PC-9 (cell line): ENCODE data around the gene ETV1. TPM values are rescaled to one million over a fixed set of nuclear protein-coding genes. Genes with fewer than 3 reads are reported as not detected.
A peak's percentile ranks its signal among the peaks of the same experiment; 100 is the strongest.
"Not testable (repeated sequence)": the region's sequence is repeated elsewhere in the genome, so short reads cannot be mapped to it uniquely, and the experiment has no call there.

Experiments used
- BruUV-seq: library from RNA; stranded (reverse); fragments of 400-500 nt; replicated peaks from 2 replicates; lab custom pipeline; 2021; lab: Mats Ljungman, UMichigan
- CTCF ChIA-PET: fragments of 300-600 bp; sonication (Branson Sonifier 250); formaldehyde crosslinking; loops from one replicate; lab custom pipeline; 2022; ENCODE audit warnings: antibody characterized with exemption; lab: Charles Lee
- POLR2A ChIA-PET: fragments of 300-600 bp; sonication (Branson Sonifier 250); formaldehyde crosslinking; loops from one replicate; lab custom pipeline; 2022; ENCODE audit warnings: antibody characterized with exemption; ENCODE audit not compliant: unreplicated experiment; lab: Charles Lee
- DNase-seq, 2 experiments: peaks; one replicate each; pipeline versions ENCODE4 v3.0.0 to v3.0.0-alpha.2; 2015 to 2022; ENCODE audit warnings: mixed read lengths in 1 of 2
- H2AFZ ChIP-seq: fragments of 200-600 bp; sonication (generic); 2 replicates; pipeline ENCODE4 v1.8.1; 2017; ENCODE audit warnings: antibody characterized with exemption
- H3F3A ChIP-seq: fragments of 200-600 bp; sonication (generic); 2 replicates; pipeline ENCODE4 v1.8.1; 2017; ENCODE audit warnings: antibody characterized with exemption, mild to moderate bottlenecking, low read depth; ENCODE audit not compliant: insufficient read depth
- H3K27ac ChIP-seq: fragments of 200-600 bp; sonication (generic); 2 replicates; pipeline ENCODE4 v1.6.1; 2016; ENCODE audit warnings: mixed run types
- H3K27me3 ChIP-seq: fragments of 200-600 bp; sonication (generic); 2 replicates; pipeline ENCODE4 v1.6.1; 2016; ENCODE audit warnings: low read depth, mixed run types; ENCODE audit not compliant: insufficient read depth
- H3K36me3 ChIP-seq: fragments of 200-600 bp; sonication (generic); 2 replicates; pipeline ENCODE4 v1.6.1; 2016; ENCODE audit warnings: low read depth, mixed run types
- H3K4me1 ChIP-seq: fragments of 200-600 bp; sonication (generic); replicated peaks from 2 replicates; pipeline ENCODE4 v1.6.1; 2016; ENCODE audit warnings: mixed run types; ENCODE audit not compliant: insufficient read depth
- H3K4me2 ChIP-seq: fragments of 200-600 bp; sonication (generic); 2 replicates; pipeline ENCODE4 v1.6.1; 2017; ENCODE audit warnings: mixed run types
- H3K4me3 ChIP-seq: fragments of 200-600 bp; sonication (generic); 2 replicates; pipeline ENCODE4 v1.6.1; 2016; ENCODE audit warnings: mixed run types
- H3K79me2 ChIP-seq: fragments of 200-600 bp; sonication (generic); 2 replicates; pipeline ENCODE4 v1.6.1; 2017; ENCODE audit warnings: low read depth, mixed run types
- H3K9me2 ChIP-seq: fragments of 200-600 bp; sonication (generic); 2 replicates; pipeline ENCODE4 v1.8.1; 2017; ENCODE audit warnings: mild to moderate bottlenecking; ENCODE audit not compliant: insufficient read depth
- H3K9me3 ChIP-seq: fragments of 200-600 bp; sonication (generic); 2 replicates; pipeline ENCODE4 v1.8.1; 2016; ENCODE audit warnings: low read depth; ENCODE audit not compliant: insufficient read depth
- H4K20me1 ChIP-seq: fragments of 200-600 bp; sonication (generic); 2 replicates; pipeline ENCODE4 v1.8.1; 2017; ENCODE audit not compliant: insufficient read depth
- EZH2 ChIP-seq: fragments of 200-600 bp; sonication (generic); IDR thresholded peaks from 2 replicates; pipeline ENCODE4 v1.8.0; 2017; ENCODE audit warnings: antibody characterized with exemption, low read depth
- intact Hi-C: fragments of 100-400 bp; cut with micrococcal nuclease; formaldehyde crosslinking; loops from one replicate; pipeline ENCODE4 v1.10.0; 2022; ENCODE audit not compliant: unreplicated experiment
- total RNA-seq: library from RNA; stranded (reverse); gene quantifications from 2 replicates; pipeline ENCODE4 v1.2.3, GENCODE V29; 2021
- TF ChIP-seq, protein P1 (sequence below): fragments of 200-600 bp; sonication (generic); conservative IDR thresholded peaks from 2 replicates; pipeline ENCODE4 v1.6.1; 2017; ENCODE audit warnings: mixed run types, antibody characterized with exemption, mild to moderate bottlenecking, moderate library complexity

Gene ETV1
- total RNA-seq, 1 experiment from 2014 or later: 9.0 TPM

DNA sequence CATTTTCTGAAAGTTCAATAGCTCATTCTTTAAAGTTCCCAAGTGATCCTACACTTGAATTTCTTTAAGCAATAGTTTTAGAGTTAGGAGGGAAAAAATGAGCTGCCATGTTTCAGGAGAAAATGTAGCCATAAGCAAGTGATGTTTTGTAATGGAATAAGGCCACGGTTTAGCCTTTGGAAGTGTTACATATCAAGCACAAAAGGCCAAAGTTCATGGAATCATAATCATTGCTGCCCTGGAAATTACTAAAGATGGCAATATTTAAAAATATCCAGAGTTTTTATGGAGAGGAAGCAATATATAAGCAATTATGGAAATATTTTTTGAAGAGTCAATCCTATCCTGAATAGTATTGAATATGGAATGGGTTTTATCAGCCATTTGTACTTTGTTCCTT is 68.4 kb downstream of the ETV1 start:
- H3K27me3 ChIP-seq: no peaks in the 10 kb centered on the region
- intact Hi-C loops: no loop called here
- H3K4me1 ChIP-seq: peaks cover 20% of the 10 kb centered on the region
- no peaks in the 10 kb centered on the region for H3K36me3 ChIP-seq
- 0 out of 2 replicates have a peak, but pooled peaks cover 3% of the 10 kb centered on the region for H3K9me3 ChIP-seq
- no TSS peak for BruUV-seq
- 0 out of 2 replicates have a peak, but pooled peaks cover 2% of the 10 kb centered on the region for H4K20me1 ChIP-seq
- TF ChIP-seq, protein P1, sequence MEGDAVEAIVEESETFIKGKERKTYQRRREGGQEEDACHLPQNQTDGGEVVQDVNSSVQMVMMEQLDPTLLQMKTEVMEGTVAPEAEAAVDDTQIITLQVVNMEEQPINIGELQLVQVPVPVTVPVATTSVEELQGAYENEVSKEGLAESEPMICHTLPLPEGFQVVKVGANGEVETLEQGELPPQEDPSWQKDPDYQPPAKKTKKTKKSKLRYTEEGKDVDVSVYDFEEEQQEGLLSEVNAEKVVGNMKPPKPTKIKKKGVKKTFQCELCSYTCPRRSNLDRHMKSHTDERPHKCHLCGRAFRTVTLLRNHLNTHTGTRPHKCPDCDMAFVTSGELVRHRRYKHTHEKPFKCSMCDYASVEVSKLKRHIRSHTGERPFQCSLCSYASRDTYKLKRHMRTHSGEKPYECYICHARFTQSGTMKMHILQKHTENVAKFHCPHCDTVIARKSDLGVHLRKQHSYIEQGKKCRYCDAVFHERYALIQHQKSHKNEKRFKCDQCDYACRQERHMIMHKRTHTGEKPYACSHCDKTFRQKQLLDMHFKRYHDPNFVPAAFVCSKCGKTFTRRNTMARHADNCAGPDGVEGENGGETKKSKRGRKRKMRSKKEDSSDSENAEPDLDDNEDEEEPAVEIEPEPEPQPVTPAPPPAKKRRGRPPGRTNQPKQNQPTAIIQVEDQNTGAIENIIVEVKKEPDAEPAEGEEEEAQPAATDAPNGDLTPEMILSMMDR: no peak
- TF ChIP-seq EZH2: no peak
- no peaks in the 10 kb centered on the region for H3K9me2 ChIP-seq
- H3K4me2 ChIP-seq: peak overlapping the region; percentile 45
- no peaks in the 10 kb centered on the region for H3K79me2 ChIP-seq
- peaks cover 13% of the 10 kb centered on the region for H3F3A ChIP-seq
- POLR2A ChIA-PET: no interaction called here
- H2AFZ ChIP-seq: no peak overlapping the region
- peak overlapping the region; percentile 76 for H3K27ac ChIP-seq
- CTCF ChIA-PET: no interaction called here
- H3K4me3 ChIP-seq: no peak overlapping the region
- DNase-seq: no peak

DNA sequence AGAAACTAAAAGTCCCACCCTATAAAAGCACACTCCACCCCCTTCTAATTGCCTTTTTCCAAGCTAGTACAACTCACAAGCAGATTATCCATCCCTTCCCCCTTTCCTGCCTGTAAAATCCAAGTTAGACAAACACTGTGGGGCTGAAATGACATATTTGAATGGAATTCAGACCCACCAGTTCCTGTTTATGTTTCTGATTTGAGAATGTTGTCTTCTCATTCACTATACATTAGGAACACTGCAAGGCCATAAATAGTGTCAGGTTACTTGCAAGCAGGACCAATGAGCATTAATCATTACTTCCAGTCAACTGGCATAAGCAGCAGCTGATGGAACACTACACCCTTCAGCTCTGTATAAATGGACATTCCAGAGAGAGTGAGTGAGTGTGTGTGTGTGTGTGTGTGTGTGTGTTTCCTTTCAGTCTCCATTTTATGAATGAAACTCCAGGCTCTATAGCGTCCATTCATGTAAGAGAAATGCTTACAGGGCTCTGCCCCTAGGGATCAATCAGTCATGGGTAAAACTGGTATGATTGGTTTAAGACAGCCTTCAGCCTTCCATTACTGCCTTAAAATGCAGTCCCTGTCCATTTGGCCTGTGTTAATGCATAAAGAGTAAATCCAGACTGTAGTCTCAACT is 69.3 kb downstream of the ETV1 start:
- ChIA-PET POLR2A (interaction anchor here (0.6 to 1.0 kb wide), 3 partner anchors 70 to 539 kb away, joined by 3 to 11 read pairs (median 8); partner anchors contain the start of gene ETV1), CTCF (interaction anchor here (0.8 kb wide), 1 partner anchor 69 kb away, joined by 6 read pairs; the partner anchor contains the start of gene ETV1)
- Histone ChIP-seq H3K27ac (peak overlapping the region; percentile 76), H3K27me3 (no peaks in the 10 kb centered on the region), H3K9me2 (no peaks in the 10 kb centered on the region), H3K4me1 (peaks cover 20% of the 10 kb centered on the region), H3K36me3 (no peaks in the 10 kb centered on the region), H3K4me3 (peak overlapping the region; percentile 7; the same call in 1 of the 2 replicates), H4K20me1 (0 out of 2 replicates have a peak, but pooled peaks cover 2% of the 10 kb centered on the region), H3K9me3 (0 out of 2 replicates have a peak, but pooled peaks cover 3% of the 10 kb centered on the region), H3K79me2 (no peaks in the 10 kb centered on the region), H3K4me2 (peak overlapping the region; percentile 60), H2AFZ (peak overlapping the region; percentile 35; the same call in 1 of the 2 replicates), H3F3A (peaks cover 13% of the 10 kb centered on the region)
- intact Hi-C loops: loop anchor here (1.0 kb wide), 5 partner anchors 40 to 178 kb away; no protein-coding TSS in a partner anchor
- BruUV-seq: no TSS peak
- peak; percentile 69 to 100 for DNase-seq
- TF ChIP-seq, protein P1: no peak

DNA sequence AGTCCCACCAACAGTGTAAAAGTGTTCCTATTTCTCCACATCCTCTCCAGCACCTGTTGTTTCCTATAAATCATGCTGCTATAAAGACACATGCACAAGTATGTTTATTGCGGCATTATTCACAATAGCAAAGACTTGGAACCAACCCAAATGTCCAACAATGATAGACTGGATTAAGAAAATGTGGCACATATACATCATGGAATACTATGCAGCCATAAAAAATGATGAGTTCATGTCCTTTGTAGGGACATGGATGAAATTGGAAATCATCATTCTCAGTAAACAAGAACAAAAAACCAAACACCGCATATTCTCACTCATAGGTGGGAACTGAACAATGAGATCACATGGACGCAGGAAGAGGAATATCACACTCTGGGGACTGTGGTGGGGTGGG is 71.1 kb downstream of the ETV1 start:
- H3K9me3 ChIP-seq, H3K4me3 ChIP-seq, H3K9me2 ChIP-seq, POLR2A ChIA-PET, CTCF ChIA-PET, intact Hi-C loops, H4K20me1 ChIP-seq, H3K4me2 ChIP-seq, H3K36me3 ChIP-seq, DNase-seq, H3K27ac ChIP-seq, H3K79me2 ChIP-seq, H2AFZ ChIP-seq, H3K27me3 ChIP-seq, BruUV-seq: not testable (repeated sequence)
- Histone ChIP-seq H3F3A (peaks cover 13% of the 10 kb centered on the region), H3K4me1 (peaks cover 20% of the 10 kb centered on the region)

DNA sequence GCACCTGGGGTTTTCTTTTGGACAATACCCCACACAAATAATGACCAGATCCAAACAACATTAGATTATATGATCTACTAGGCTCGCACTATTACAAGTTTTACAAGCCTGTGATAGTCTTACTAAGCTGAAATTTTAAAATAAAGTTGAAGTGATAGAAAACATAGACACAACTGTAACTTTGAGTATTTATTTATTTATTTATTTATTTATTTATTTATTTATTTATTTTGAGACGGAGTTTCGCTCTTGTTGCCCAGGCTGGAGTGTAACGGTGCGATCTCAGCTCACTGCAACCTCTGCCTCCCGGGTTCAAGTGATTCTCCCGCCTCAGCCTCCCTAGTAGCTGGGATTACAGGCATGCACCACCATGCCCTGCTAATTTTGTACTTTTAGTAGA is 72.4 kb downstream of the ETV1 start:
- H2AFZ ChIP-seq, H3K9me3 ChIP-seq, H3K4me3 ChIP-seq, H4K20me1 ChIP-seq, H3K27me3 ChIP-seq, intact Hi-C loops, POLR2A ChIA-PET, BruUV-seq, H3K27ac ChIP-seq, CTCF ChIA-PET, H3K4me2 ChIP-seq, H3K36me3 ChIP-seq, H3K79me2 ChIP-seq, DNase-seq, H3K9me2 ChIP-seq: not testable (repeated sequence)
- peaks cover 20% of the 10 kb centered on the region for H3K4me1 ChIP-seq
- H3F3A ChIP-seq: peaks cover 13% of the 10 kb centered on the region
